ENCODE measurements around the gene GALNT2.
A peak's percentile ranks its signal among the peaks of the same experiment; 100 is the strongest.

The GALNT2 gene

DNA sequence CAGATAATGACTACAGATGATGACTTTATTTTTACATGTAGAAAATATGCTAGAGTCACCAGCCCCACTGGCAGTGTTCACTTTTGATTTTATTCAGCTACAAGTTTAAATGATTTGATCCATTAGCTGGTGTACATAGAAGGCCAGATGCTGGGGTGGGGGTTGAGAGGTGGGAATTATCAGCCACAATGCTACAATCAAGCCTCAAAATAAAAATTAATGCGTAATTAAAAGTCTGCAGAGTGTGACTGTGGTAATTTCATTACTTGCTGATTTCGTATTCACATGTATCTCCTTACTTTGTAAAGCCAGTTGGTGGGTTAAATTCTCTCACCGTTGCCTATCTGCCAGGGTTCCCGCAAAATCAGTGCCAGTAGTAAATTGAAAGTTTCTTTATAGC is 109.3 kb downstream of the GALNT2 start:
- DNase-seq (ENCODE audit: extremely low read depth in 1 of 2, low read depth in 1 of 2), result no peak

- DNase-seq (ENCODE audit: extremely low read depth in 1 of 2, low read depth in 1 of 2), result no peak
Observed at GRCh38 chr1:230176871-230177411, 109.9 kb downstream of the GALNT2 start.

GRCh38 chr1:230179249-230179648 is 112.2 kb downstream of the GALNT2 start:
- DNase-seq (ENCODE audit: extremely low read depth in 1 of 2, low read depth in 1 of 2), result no peak

- DNase-seq (ENCODE audit: extremely low read depth in 1 of 2, low read depth in 1 of 2), result no peak
Observed at GRCh38 chr1:230185076-230186001, 118.3 kb downstream of the GALNT2 start.

DNA sequence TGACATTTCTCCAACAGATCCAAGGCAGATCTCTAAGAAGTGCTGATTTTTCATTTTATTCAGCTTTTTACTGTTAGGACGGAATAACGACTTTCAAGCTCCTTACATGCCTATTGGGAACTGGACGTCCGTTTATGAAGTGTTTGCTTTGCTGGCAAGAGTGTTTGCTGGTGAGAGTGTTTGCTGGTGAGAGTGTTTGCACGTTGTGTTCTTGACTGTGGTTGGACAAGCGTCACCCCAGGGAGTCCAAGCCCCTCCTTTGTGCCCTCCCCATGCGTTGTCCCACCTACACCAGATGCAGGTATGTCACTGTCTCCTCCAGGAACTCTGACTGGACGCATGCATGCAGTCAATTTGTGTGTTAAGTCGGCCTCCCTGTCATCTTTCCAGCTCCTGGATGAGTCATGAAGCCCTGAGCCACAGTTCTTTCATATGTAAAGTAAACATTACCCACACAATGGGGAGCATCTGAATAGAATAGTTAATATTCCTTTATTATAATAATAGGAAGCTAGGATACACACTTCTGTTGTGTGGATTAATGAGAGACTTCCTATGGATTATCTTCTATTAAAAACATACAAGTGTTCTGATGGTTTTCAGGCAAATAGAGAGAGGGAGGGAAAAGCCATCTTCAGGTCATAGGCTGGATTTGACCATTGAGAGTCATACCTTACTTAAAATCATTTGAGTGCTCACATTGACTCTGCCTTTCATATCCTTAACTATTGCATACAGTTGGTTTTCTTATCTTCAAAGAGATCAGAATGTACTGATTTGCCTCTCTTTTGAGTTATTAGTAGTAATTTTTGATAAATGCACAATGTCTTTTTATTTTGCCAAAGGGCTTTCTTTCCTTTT is 119.2 kb downstream of the GALNT2 start:
- peak in 1 of 2 donors; percentile 25 for DNase-seq (ENCODE audit: extremely low read depth in 1 of 2, low read depth in 1 of 2)

DNA sequence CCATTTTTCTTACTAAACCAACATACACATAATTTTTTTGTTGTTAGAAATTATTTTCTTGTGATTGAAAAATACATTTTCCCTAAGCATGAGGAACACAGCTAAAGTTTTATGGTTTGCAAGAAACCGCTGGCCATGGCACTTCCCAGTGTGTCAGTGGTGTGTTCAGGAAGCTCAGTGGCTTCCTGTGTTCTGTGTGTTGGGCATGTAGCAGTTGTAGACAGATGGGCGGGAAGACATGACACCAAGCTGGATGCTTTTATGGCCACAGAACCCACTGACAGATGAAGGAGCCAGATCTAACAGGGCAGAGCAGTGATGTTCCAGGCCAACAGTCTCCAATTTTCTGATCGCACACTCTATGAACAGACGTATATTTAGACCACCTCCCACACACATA is 119.8 kb downstream of the GALNT2 start:
- no peak for DNase-seq (ENCODE audit: extremely low read depth in 1 of 2, low read depth in 1 of 2)

DNA sequence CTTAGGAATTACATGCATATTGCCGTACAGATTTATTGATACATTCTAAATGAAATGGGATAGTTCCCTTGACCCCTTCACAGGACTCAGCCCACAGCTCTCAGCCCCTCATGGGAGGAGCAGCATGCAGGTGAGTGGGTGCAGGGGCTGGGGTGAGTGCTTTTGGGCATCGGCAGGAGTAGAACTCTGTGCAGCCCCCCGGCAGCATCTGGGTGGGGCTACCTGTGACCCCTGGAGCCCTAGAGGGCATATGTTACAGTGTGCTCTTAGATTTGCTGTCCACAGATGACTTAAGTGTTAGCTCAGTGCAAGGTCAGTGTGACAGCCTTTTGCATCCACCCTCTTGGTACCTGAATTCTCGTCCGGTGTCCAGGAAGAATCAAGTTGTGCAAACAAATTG is 120.3 kb downstream of the GALNT2 start:
- no peak for DNase-seq (ENCODE audit: extremely low read depth in 1 of 2, low read depth in 1 of 2)

GRCh38 chr1:230188826-230189225 is 121.8 kb downstream of the GALNT2 start:
- DNase-seq (ENCODE audit: extremely low read depth in 1 of 2, low read depth in 1 of 2), result no peak

- no peak for DNase-seq (ENCODE audit: extremely low read depth in 1 of 2, low read depth in 1 of 2)
Observed at GRCh38 chr1:230189341-230189740, 122.3 kb downstream of the GALNT2 start.

DNA sequence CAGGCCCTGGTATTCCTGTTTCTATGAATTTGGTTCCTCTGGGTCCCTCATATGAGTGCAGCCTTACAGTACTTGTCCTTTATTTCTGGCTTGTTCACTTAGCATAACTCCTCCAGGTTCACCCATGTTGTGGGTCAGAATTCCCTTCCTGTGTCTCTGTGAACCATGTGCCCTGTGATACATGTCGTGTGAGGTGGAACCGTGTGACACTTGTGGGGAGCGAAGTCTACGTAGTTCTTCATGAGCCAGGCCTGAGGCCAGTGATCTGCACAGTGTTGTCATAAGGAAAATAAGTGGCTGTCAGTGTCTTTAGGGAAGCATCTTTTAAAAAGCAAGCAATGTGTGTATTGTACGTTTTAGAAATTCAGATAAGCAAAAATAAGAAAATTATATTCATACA is 122.8 kb downstream of the GALNT2 start:
- DNase-seq (ENCODE audit: extremely low read depth in 1 of 2, low read depth in 1 of 2), result no peak

DNA sequence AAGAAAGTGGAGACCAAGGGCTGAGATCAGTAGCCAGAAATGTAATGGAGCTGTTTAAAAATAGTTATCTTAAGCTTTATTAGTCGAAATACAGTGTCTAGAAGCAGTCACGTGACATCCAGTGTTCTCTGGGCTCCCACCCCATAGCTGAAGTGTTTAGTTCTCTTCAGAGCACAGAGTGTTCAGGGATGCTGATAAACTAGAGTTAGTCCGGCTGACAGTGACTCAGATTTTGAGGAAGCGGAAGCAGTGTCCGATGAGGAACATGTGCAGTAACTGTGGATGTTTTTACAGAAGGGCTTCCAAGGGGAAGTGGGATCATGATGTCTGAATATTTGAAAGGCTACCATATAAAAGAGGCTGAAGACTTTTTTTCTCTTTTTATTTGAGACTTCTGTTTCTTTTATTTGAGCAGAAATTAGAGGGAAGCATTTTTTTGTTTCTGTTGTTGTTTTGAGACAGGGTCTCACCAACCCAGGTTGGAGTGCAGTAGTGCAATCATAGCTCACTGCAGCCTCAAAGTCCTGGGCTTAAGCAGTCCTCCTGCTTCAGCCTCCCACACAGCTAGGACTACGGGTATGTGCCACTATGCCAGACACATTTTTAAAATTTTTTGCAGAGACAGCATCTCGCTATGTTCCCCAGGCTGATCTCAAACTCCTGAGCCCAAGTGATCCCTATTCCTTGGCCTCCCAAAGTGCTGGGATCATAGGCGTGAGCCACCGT is 124.2 kb downstream of the GALNT2 start:
- no peak for DNase-seq (ENCODE audit: extremely low read depth in 1 of 2, low read depth in 1 of 2)

- no peak for DNase-seq (ENCODE audit: extremely low read depth in 1 of 2, low read depth in 1 of 2)
Observed at GRCh38 chr1:230191855-230192254, 124.8 kb downstream of the GALNT2 start.

GRCh38 chr1:230194525-230194924 is 127.5 kb downstream of the GALNT2 start:
- no peak for DNase-seq (ENCODE audit: extremely low read depth in 1 of 2, low read depth in 1 of 2)

GRCh38 chr1:230195199-230195598 is 128.2 kb downstream of the GALNT2 start:
- no peak for DNase-seq (ENCODE audit: extremely low read depth in 1 of 2, low read depth in 1 of 2)

- DNase-seq (ENCODE audit: extremely low read depth in 1 of 2, low read depth in 1 of 2), result no peak
Observed at GRCh38 chr1:230196077-230196476, 129.0 kb downstream of the GALNT2 start.

GRCh38 chr1:230197644-230198567 is 130.9 kb downstream of the GALNT2 start:
- DNase-seq (ENCODE audit: extremely low read depth in 1 of 2, low read depth in 1 of 2), result no peak

GRCh38 chr1:230199034-230199433 is 132.0 kb downstream of the GALNT2 start:
- no peak for DNase-seq (ENCODE audit: extremely low read depth in 1 of 2, low read depth in 1 of 2)

GRCh38 chr1:230199554-230199953 is 132.5 kb downstream of the GALNT2 start:
- DNase-seq (ENCODE audit: extremely low read depth in 1 of 2, low read depth in 1 of 2), result no peak

DNA sequence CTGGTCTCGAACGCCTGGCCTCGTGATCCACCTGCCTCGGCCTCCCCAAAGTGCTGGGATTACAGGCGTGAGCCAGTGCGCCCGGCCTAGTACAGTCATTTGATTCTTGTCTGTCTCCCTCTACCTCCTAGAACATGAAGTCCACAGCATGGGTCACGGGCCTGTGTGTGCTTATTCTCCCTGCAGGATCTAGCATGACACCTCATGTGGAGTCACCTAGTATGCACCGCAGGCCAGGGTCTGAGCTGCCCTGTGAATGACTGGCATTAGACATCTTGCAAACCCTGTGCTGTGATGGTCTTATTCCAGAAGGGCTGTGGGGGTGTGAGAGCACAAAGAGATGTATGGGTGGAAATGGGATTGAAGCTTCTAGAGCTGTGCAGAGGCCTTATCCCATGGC is 133.2 kb downstream of the GALNT2 start:
- DNase-seq (ENCODE audit: extremely low read depth in 1 of 2, low read depth in 1 of 2), result no peak

DNA sequence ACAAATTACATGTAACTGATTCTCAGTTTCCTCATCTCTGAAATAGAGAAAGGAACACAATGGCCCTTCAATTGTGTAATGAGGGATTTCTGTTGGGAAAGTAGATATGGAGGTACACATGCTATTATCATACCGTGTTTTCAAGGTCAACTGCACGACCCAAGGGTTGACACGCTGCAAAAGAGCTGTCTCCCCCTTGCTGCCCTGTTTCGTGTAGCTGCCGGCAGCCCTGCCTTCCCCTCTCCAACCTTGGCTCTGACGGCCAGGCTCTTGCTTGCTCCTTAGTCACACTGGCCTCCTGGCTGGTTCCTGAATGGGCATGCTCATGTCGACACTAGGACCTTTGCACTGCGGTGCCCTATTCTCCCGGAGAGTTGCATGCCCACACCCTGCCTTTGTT is 134.4 kb downstream of the GALNT2 start:
- no peak for DNase-seq (ENCODE audit: extremely low read depth in 1 of 2, low read depth in 1 of 2)

Data from stimulated activated CD8-positive, alpha-beta memory T cell treated with anti-CD3 and anti-CD28 coated beads, Interleukin-7, amount 100 ng/mL, for 48 hours (primary cell).